Natural killer cell (primary cell): ENCODE measurements around the gene CACNA1C. TPM values are rescaled to one million over a fixed set of nuclear protein-coding genes. Genes with fewer than 3 reads are reported as not detected.

Source experiments
- ATAC-seq, 3 donors: fragments of 150-1000 bp in 2 of 3; fragments of 200-7000 bp in 1 of 3; cut with Tn5 transposase; 1 replicate in 1 of 3; 2 replicates in 2 of 3; pipeline ENCODE4 v1.10.0; 2021; ENCODE audit warnings: mild to moderate bottlenecking in 2 of 3, moderate library complexity in 2 of 3
- DNase-seq, 2 donors: peaks; one replicate each; pipeline versions ENCODE4 v3.0.0 to v3.0.0-alpha.2; 2013 to 2021; ENCODE audit warnings: mixed read lengths in 1 of 2
- H3K27ac ChIP-seq: one replicate; pipeline ENCODE4 v1.5.1; 2013; ENCODE audit warnings: mild to moderate bottlenecking, low read length
- H3K27me3 ChIP-seq: one replicate; pipeline ENCODE4 v1.6.1; 2013; ENCODE audit warnings: low read length; ENCODE audit not compliant: control insufficient read depth, insufficient read depth
- H3K36me3 ChIP-seq: one replicate; pipeline ENCODE4 v1.6.1; 2013; ENCODE audit warnings: low read length; ENCODE audit not compliant: control insufficient read depth, insufficient read depth
- H3K4me1 ChIP-seq: one replicate; pipeline ENCODE4 v1.6.1; 2013; ENCODE audit warnings: low read length; ENCODE audit not compliant: control insufficient read depth, insufficient read depth
- H3K4me3 ChIP-seq: one replicate; pipeline ENCODE4 v1.5.1; 2013; ENCODE audit warnings: low read length
- H3K9me3 ChIP-seq: one replicate; pipeline ENCODE4 v1.6.1; 2013; ENCODE audit warnings: low read length; ENCODE audit not compliant: control insufficient read depth, insufficient read depth
- H3K27ac Mint-ChIP-seq, 2 donors: one replicate each; pipeline ENCODE4 v1.8.0; 2022; ENCODE audit warnings: mild to moderate bottlenecking in 2 of 2, mixed read lengths in 2 of 2, moderate library complexity in 1 of 2
- H3K27me3 Mint-ChIP-seq, 2 donors: one replicate each; pipeline ENCODE4 v1.8.0; 2022; ENCODE audit warnings: low read depth in 2 of 2, mixed read lengths in 2 of 2
- H3K36me3 Mint-ChIP-seq: one replicate; pipeline ENCODE4 v1.8.0; 2022; ENCODE audit warnings: mixed read lengths
- H3K4me1 Mint-ChIP-seq, 2 donors: one replicate each; pipeline ENCODE4 v1.8.0; 2022; ENCODE audit warnings: mixed read lengths in 2 of 2
- H3K4me3 Mint-ChIP-seq: one replicate; pipeline ENCODE4 v1.8.0; 2022; ENCODE audit warnings: mild to moderate bottlenecking, moderate library complexity, mixed read lengths
- H3K9me3 Mint-ChIP-seq, 2 donors: one replicate each; pipeline ENCODE4 v1.8.0; 2022; ENCODE audit warnings: mixed read lengths in 2 of 2
- CTCF ChIP-seq: fragments of 200-600 bp; IDR thresholded peaks from one replicate; pipeline ENCODE4 v1.8.0; 2022; ENCODE audit warnings: antibody characterized with exemption
- WGBS: methylation state at CpG from one replicate; pipeline ENCODE4 v1.1.7; 2013; ENCODE audit warnings: missing lambda C conversion rate; ENCODE audit not compliant: insufficient coverage; 5-methylcytosine and 5-hydroxymethylcytosine counted together
- intact Hi-C: fragments of 100-400 bp; cut with micrococcal nuclease; formaldehyde crosslinking; loops from one replicate; pipeline ENCODE4 v1.14.2; 2022
- total RNA-seq, 4 donors: library from RNA; stranded (reverse); fragments of 120-200 nt in 1 of 4; gene quantifications; one replicate each; pipeline versions ENCODE4 v1.2.3 to v1.2.4, GENCODE V29; 2013 to 2022

The CACNA1C gene
- total RNA-seq, 3 donors from 2014 or later (not counting 1 experiment from before 2014, with no cell fraction given), result 0.07 to 0.35 (median 0.08) TPM

- H3K4me1 ChIP-seq, result no peaks in the 10 kb centered on the region
- no peak overlapping the region for H3K4me3 ChIP-seq
- no peaks in the 10 kb centered on the region for H3K36me3 ChIP-seq
- H3K27me3 ChIP-seq, result peaks cover 5% of the 10 kb centered on the region
- no peak overlapping the region for H3K27ac Mint-ChIP-seq
- H3K36me3 Mint-ChIP-seq, result no peaks in the 10 kb centered on the region
- peaks cover 0 to 7% of the 10 kb centered on the region in 2 donors for H3K4me1 Mint-ChIP-seq
- H3K9me3 ChIP-seq, result no peaks in the 10 kb centered on the region
- no peak for DNase-seq
- intact Hi-C loops, result no loop called here
- no peak for ATAC-seq
- peaks cover 41 to 49% of the 10 kb centered on the region in 2 donors for H3K27me3 Mint-ChIP-seq
- H3K9me3 Mint-ChIP-seq, result no peaks in the 10 kb centered on the region
- TF ChIP-seq CTCF, result no peak
- WGBS, result 9% methylated on average over 8 of the region's 8 CpGs
- no peak overlapping the region for H3K4me3 Mint-ChIP-seq
- H3K27ac ChIP-seq, result no peak overlapping the region
Measured at GRCh38 chr12:2645460-2645859, 592.7 kb downstream of the CACNA1C start.

DNA sequence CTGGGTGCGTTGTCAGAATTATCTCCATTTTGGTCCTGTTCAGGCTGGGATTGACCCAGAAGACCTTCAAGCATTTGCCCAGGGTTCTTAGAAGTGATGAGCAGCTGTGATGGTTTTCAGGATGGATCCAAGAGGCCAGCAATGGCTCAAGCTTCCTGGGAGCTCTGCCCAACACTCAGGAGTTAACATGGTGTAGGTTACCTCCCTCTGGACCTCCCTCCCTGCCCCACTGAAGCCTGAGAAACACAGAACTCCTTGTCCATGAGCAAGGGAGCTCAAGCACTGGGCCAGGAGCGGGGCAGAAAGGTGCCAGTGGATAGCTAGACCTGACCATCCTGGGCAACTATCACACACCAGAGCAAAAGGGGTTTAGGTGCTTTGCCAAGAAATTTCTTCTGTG is 593.6 kb downstream of the CACNA1C start:
- no peak overlapping the region for H3K27ac Mint-ChIP-seq
- H3K36me3 ChIP-seq, result no peaks in the 10 kb centered on the region
- no peak overlapping the region for H3K27ac ChIP-seq
- no peak overlapping the region for H3K4me3 ChIP-seq
- H3K27me3 Mint-ChIP-seq, result peaks cover 41 to 49% of the 10 kb centered on the region in 2 donors
- H3K4me1 Mint-ChIP-seq, result peaks cover 0 to 3% of the 10 kb centered on the region in 2 donors
- DNase-seq (no peak), ATAC-seq (no peak)
- 93% methylated on average over 2 of the region's 2 CpGs for WGBS
- no peaks in the 10 kb centered on the region for H3K4me1 ChIP-seq
- intact Hi-C loops, result no loop called here
- H3K4me3 Mint-ChIP-seq, result no peak overlapping the region
- H3K36me3 Mint-ChIP-seq, result no peaks in the 10 kb centered on the region
- no peaks in the 10 kb centered on the region for H3K9me3 ChIP-seq
- no peaks in the 10 kb centered on the region for H3K9me3 Mint-ChIP-seq
- no peak for TF ChIP-seq CTCF
- peaks cover 5% of the 10 kb centered on the region for H3K27me3 ChIP-seq

DNA sequence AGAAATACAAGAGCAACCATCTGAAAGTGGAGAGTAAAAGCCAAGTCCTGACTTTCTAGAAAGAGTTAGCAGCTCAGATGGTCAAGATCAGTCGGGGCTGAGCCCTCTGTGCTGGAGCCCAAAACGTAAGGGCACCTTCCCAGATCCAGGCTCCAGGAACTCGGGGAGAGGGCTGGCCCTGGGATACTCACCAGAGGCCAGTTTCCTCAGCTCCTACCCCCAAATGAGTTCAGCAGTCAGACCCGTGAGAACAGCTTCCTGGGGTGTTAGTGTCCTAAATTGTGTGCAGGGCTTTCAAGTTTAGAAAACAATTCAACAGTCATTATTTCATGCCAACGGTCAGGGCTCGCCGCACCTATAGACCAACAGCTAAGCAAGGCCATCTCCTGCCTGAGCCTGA is 594.4 kb downstream of the CACNA1C start:
- intact Hi-C loops, result no loop called here
- ATAC-seq, result no peak
- peaks cover 5% of the 10 kb centered on the region for H3K27me3 ChIP-seq
- H3K9me3 ChIP-seq, result no peaks in the 10 kb centered on the region
- no peaks in the 10 kb centered on the region for H3K36me3 ChIP-seq
- no peak for DNase-seq
- no peak for TF ChIP-seq CTCF
- no peak overlapping the region for H3K27ac Mint-ChIP-seq
- H3K9me3 Mint-ChIP-seq, result no peaks in the 10 kb centered on the region
- peaks cover 41 to 49% of the 10 kb centered on the region in 2 donors for H3K27me3 Mint-ChIP-seq
- no peak overlapping the region for H3K4me3 Mint-ChIP-seq
- no peak overlapping the region for H3K4me3 ChIP-seq
- H3K36me3 Mint-ChIP-seq, result no peaks in the 10 kb centered on the region
- peaks cover 0 to 3% of the 10 kb centered on the region in 2 donors for H3K4me1 Mint-ChIP-seq
- H3K4me1 ChIP-seq, result no peaks in the 10 kb centered on the region
- whole genome bisulfite sequencing, result 74% methylated on average over 7 of the region's 7 CpGs
- no peak overlapping the region for H3K27ac ChIP-seq

DNA sequence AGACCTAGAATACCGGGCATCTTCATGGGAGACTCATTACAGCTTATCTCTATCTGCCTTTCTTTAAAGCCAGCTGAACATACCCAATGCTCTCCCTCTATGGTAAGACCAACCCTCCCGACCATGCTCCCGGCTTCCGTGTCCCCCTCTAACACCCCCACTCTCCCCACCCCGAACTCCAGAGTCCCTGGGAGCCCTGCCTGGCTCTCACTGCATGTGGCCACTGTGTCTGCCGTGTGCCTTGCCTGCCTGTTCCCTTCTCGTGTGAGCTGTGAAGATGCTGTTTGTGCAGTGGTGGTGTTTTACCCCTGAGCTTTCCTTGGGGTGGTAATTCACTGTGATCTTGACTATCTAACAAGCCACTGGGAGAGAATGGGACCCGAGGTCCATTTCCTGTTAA is 595.6 kb downstream of the CACNA1C start:
- Histone ChIP-seq H3K4me3 (no peak overlapping the region), H3K27me3 (peaks cover 5% of the 10 kb centered on the region), H3K4me1 (no peaks in the 10 kb centered on the region), H3K36me3 (no peaks in the 10 kb centered on the region), H3K27ac (no peak overlapping the region), H3K9me3 (no peaks in the 10 kb centered on the region)
- H3K4me1 Mint-ChIP-seq, result peaks cover 0 to 3% of the 10 kb centered on the region in 2 donors
- DNase-seq (no peak), ATAC-seq (no peak)
- peaks cover 34 to 47% of the 10 kb centered on the region in 2 donors for H3K27me3 Mint-ChIP-seq
- WGBS, result 90% methylated on average over 8 of the region's 8 CpGs
- intact Hi-C loops, result no loop called here
- no peaks in the 10 kb centered on the region for H3K9me3 Mint-ChIP-seq
- no peak overlapping the region for H3K27ac Mint-ChIP-seq
- no peaks in the 10 kb centered on the region for H3K36me3 Mint-ChIP-seq
- H3K4me3 Mint-ChIP-seq, result no peak overlapping the region
- no peak for TF ChIP-seq CTCF
